DOHH2 (cell line): ENCODE measurements around the gene NUSAP1.
"Not testable (repeated sequence)": the region's sequence is repeated elsewhere in the genome, so short reads cannot be mapped to it uniquely, and the experiment has no call there.

ENCODE experiments used
- H3F3A ChIP-seq: fragments of 200-600 bp; sonication (generic), shearing (Covaris generic); 2 replicates; pipeline ENCODE4 v1.6.0; 2016; ENCODE audit warnings: antibody characterized with exemption, mild to moderate bottlenecking; ENCODE audit not compliant: control insufficient read depth, insufficient read depth
- H3K27ac ChIP-seq: fragments of 200-600 bp; sonication (generic); 2 replicates; pipeline ENCODE4 v1.5.1; 2014; ENCODE audit warnings: low read depth, mild to moderate bottlenecking, low read length, moderate library complexity
- H3K27me3 ChIP-seq: fragments of 200-600 bp; sonication (generic); 2 replicates; pipeline ENCODE4 v1.6.1; 2014; ENCODE audit warnings: mild to moderate bottlenecking, low read length, mixed read lengths; ENCODE audit not compliant: control insufficient read depth
- H3K36me3 ChIP-seq: fragments of 200-600 bp; sonication (generic); 2 replicates; pipeline ENCODE4 v1.6.1; 2014; ENCODE audit warnings: mild to moderate bottlenecking, low read length, moderate library complexity, mixed read lengths; ENCODE audit not compliant: control insufficient read depth
- H3K4me1 ChIP-seq: fragments of 200-600 bp; sonication (generic); 2 replicates; pipeline ENCODE4 v1.6.1; 2014; ENCODE audit warnings: mild to moderate bottlenecking, low read length, mixed read lengths; ENCODE audit not compliant: control insufficient read depth
- H3K4me2 ChIP-seq: fragments of 200-600 bp; sonication (generic); 2 replicates; pipeline ENCODE4 v1.6.0; 2014; ENCODE audit warnings: mild to moderate bottlenecking, low read length, moderate library complexity
- H3K4me3 ChIP-seq: fragments of 200-600 bp; sonication (generic); 2 replicates; pipeline ENCODE4 v1.5.1; 2014; ENCODE audit warnings: mild to moderate bottlenecking, low read length, mixed read lengths
- H3K79me2 ChIP-seq: fragments of 200-600 bp; sonication (generic); 2 replicates; pipeline ENCODE4 v1.6.1; 2014; ENCODE audit warnings: mild to moderate bottlenecking, low read length, mixed read lengths; ENCODE audit not compliant: control insufficient read depth
- H3K9me2 ChIP-seq: fragments of 200-600 bp; sonication (generic); replicated peaks from 2 replicates; pipeline ENCODE4 v1.6.1; 2014; ENCODE audit warnings: mild to moderate bottlenecking, low read length, mixed read lengths; ENCODE audit not compliant: control insufficient read depth
- H3K9me3 ChIP-seq: fragments of 200-600 bp; sonication (generic); 2 replicates; pipeline ENCODE4 v1.6.1; 2014; ENCODE audit warnings: antibody characterized with exemption, low read length, mixed read lengths; ENCODE audit not compliant: control insufficient read depth, insufficient read depth
- H4K20me1 ChIP-seq: fragments of 200-600 bp; sonication (generic); 2 replicates; pipeline ENCODE4 v1.6.0; 2014; ENCODE audit warnings: low read depth, mild to moderate bottlenecking, antibody characterized with exemption, low read length, moderate library complexity; ENCODE audit not compliant: control insufficient read depth, insufficient read depth
- CTCF ChIP-seq: fragments of 200-600 bp; sonication (generic); IDR thresholded peaks from one replicate; pipeline ENCODE4 v1.5.1; 2014; ENCODE audit warnings: antibody characterized with exemption, mild to moderate bottlenecking, low read depth, low read length; ENCODE audit not compliant: poor library complexity, severe bottlenecking
- EZH2phosphoT487 ChIP-seq: fragments of 200-600 bp; sonication (generic); IDR thresholded peaks from 2 replicates; pipeline ENCODE4 v1.6.1; 2017; ENCODE audit warnings: borderline replicate concordance, mild to moderate bottlenecking, antibody characterized with exemption, low read length, moderate library complexity, mixed read lengths

The NUSAP1 gene

GRCh38 chr15:41417418-41418195 is 84.9 kb downstream of the NUSAP1 start:
- Histone ChIP-seq H4K20me1 (peaks cover 8% of the 10 kb centered on the region; the same call in 1 of the 2 replicates), H3K9me2 (no peaks in the 10 kb centered on the region), H3K4me3 (peak overlapping the region; percentile 100), H3K4me1 (peaks cover 26% of the 10 kb centered on the region), H3K9me3 (no peaks in the 10 kb centered on the region), H3K36me3 (peaks cover 4% of the 10 kb centered on the region), H3K27me3 (no peaks in the 10 kb centered on the region), H3K4me2 (peak overlapping the region; percentile 87), H3K79me2 (peaks cover 73% of the 10 kb centered on the region), H3K27ac (no peak overlapping the region), H3F3A (peaks cover 4% of the 10 kb centered on the region)
- TF ChIP-seq EZH2phosphoT487 (no peak), CTCF (no peak)

GRCh38 chr15:41423979-41424659 is 91.4 kb downstream of the NUSAP1 start:
- peaks cover 86% of the 10 kb centered on the region for H3K79me2 ChIP-seq
- H3K27ac ChIP-seq = no peak overlapping the region
- H3K4me2 ChIP-seq = no peak overlapping the region
- H3K9me2 ChIP-seq = no peaks in the 10 kb centered on the region
- no peaks in the 10 kb centered on the region for H4K20me1 ChIP-seq
- no peak overlapping the region for H3K4me3 ChIP-seq
- H3F3A ChIP-seq = no peaks in the 10 kb centered on the region
- no peaks in the 10 kb centered on the region for H3K27me3 ChIP-seq
- no peaks in the 10 kb centered on the region for H3K36me3 ChIP-seq
- peaks cover 14% of the 10 kb centered on the region for H3K4me1 ChIP-seq
- TF ChIP-seq CTCF (no peak), EZH2phosphoT487 (no peak)
- no peaks in the 10 kb centered on the region for H3K9me3 ChIP-seq

- TF ChIP-seq CTCF = peak; percentile 18
- no peak for TF ChIP-seq EZH2phosphoT487
- Histone ChIP-seq H3K9me2 (no peaks in the 10 kb centered on the region), H3K79me2 (peaks cover 85% of the 10 kb centered on the region)
Observed at GRCh38 chr15:41424809-41425208, 92.1 kb downstream of the NUSAP1 start.

GRCh38 chr15:41425907-41426306 is 93.2 kb downstream of the NUSAP1 start:
- H3K27ac ChIP-seq = not testable (repeated sequence)
- H3K79me2 ChIP-seq = peaks cover 82% of the 10 kb centered on the region

More at GRCh38 chr15:41424809-41425208, 92.1 kb downstream of the NUSAP1 start:
- H3K4me1 ChIP-seq = peaks cover 10% of the 10 kb centered on the region
- H3K27me3 ChIP-seq = no peaks in the 10 kb centered on the region
- no peaks in the 10 kb centered on the region for H3F3A ChIP-seq
- no peak overlapping the region for H3K27ac ChIP-seq
- H3K4me2 ChIP-seq = no peak overlapping the region
- no peaks in the 10 kb centered on the region for H3K9me3 ChIP-seq
- H4K20me1 ChIP-seq = no peaks in the 10 kb centered on the region
- H3K36me3 ChIP-seq = no peaks in the 10 kb centered on the region
- no peak overlapping the region for H3K4me3 ChIP-seq

More at GRCh38 chr15:41425907-41426306, 93.2 kb downstream of the NUSAP1 start:
- H4K20me1 ChIP-seq, H3K9me2 ChIP-seq, H3K4me3 ChIP-seq, H3F3A ChIP-seq, H3K36me3 ChIP-seq, H3K4me2 ChIP-seq, H3K9me3 ChIP-seq, H3K27me3 ChIP-seq: not testable (repeated sequence)
- peaks cover 10% of the 10 kb centered on the region; the same call in 1 of the 2 replicates for H3K4me1 ChIP-seq
